Renal pelvis (tissue), 12 donors: ENCODE data around the gene MUC22. TPM values are rescaled to one million over a fixed set of nuclear protein-coding genes. Genes with fewer than 3 reads are reported as not detected.
A peak's percentile ranks its signal among the peaks of the same experiment; 100 is the strongest.
"Not testable (repeated sequence)": the region's sequence is repeated elsewhere in the genome, so short reads cannot be mapped to it uniquely, and the experiment has no call there.

Experiments used
- DNase-seq: peaks from one replicate; pipeline ENCODE4 v3.0.0-alpha.2; 2013
- long read RNA-seq, 16 experiments: transcript quantifications; one replicate each; lab custom pipeline, GENCODE V29; 2026
- polyA plus RNA-seq, 3 donors: library from polyadenylated mRNA; unstranded; fragments of 120-200 nt; gene quantifications; one replicate each; pipeline ENCODE4 v1.2.1, GENCODE V29; 2013; ENCODE audit not compliant: insufficient read length in 3 of 3

Gene MUC22
- polyA plus RNA-seq: not detected
- long read RNA-seq, donor 1: 0 reads
- long read RNA-seq, donor 2: 0 reads
- long read RNA-seq, donor 3: 0 reads
- long read RNA-seq, donor 4: 0 reads
- long read RNA-seq, donor 5: 0 reads
- long read RNA-seq, donor 6: 0 reads
- long read RNA-seq, donor 7: 0 reads
- long read RNA-seq, donor 8: 0 reads
- long read RNA-seq, donor 9: 0 reads
- long read RNA-seq, donor 10: 0 reads
- long read RNA-seq, donor 11: 0 reads
- long read RNA-seq, donor 12: 0 reads
- long read RNA-seq, donor 13: 0 reads
- long read RNA-seq, donor 14: 0 reads
- long read RNA-seq, donor 15: 0 reads
- long read RNA-seq, donor 16: 0 reads

DNA sequence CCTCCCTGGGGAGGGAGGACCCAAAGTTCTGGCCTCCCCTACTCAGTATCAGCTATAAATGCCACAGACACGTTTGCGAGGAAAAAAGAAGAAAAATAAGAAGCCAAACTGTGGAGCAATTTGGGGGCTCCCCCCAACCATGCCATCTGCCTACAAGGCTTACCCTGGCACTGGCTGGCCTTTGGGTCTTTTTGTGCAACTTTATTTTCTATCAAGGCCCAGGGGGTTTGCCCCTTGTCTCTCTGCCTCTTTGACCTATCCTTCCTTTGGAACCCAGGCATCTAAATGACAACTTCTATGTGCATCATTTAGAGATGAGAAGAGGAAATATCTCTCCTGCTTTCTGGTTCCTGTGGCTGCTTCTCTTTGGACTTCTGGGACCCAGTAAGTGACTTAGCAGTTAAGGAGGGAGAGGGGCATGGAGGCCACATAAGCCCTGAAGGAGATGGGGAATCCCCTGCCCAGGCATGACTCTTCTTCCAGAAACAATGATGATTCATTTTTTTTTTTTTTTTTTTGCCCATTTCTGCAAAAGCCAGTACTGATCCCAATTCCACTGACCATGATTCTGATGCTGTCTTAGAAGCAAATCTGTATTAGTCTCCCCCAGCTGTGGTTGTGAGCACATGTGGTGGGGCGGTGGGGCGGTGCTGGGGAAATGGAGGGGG, at the start of gene MUC22:
MUC22 (plus strand) TSS at position 82 of the 668 bp plus-strand sequence; CDS start at position 315, 233 bp downstream.
- no peak for DNase-seq

DNA sequence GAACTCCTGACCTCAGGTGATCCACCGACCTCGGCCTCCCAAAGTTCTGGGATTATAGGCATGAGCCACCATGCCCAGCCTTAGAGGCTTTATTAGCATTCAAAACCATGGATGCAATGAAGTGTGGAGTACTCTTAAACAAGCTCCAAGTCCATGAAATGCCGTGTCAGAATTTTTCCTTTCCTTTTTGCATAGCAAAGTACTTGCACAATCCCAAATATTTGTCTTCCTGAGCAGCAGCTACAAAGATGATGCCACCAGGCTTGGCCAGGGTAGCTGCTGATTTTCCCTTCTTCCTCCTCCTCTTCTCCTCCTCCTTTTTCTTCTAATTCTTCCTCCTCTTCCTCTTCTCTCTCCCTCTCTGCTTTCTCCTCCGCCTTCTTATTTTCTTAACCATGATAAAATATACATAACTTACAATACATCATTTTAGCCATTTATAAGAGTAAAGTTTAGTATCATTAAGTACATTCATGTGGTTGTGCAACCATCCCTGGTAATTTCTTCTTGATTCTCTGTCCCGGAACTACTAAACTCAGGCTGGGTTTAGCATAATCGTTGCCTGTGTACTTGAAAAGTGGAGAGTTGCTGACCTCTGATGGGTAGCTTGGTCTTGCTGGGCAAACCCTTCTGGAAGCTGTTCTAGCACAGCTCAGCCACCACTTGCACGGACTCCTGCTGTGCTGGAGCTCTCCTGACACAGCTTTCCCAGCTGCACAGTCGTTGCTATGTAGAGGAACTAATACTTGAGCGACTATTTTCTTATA, 49.2 kb upstream of the MUC22 start:
- no peak for DNase-seq

- DNase-seq: no peak
Measured at GRCh38 chr6:30962716-30963115, 47.6 kb upstream of the MUC22 start.

DNA sequence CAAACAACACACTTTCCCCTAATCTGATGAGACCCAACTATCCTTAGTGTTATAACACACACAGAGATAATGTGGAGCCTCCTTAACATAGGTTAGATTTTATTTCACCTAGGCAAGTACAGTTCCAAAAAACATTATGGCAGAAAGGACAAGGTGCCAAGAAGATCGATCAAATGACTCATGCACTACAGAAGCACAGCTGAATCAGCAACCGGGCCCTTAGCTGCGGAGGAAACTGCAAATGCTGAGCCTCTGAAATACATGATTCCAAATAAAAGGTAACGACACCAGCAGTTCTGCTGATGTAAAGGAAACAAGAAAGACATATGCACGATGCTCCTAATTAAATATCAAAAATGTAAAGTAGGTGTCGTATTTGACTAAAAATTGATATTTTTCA, 46.6 kb upstream of the MUC22 start:
- DNase-seq: no peak

- no peak for DNase-seq
Measured at GRCh38 chr6:30964075-30964474, 46.2 kb upstream of the MUC22 start.

DNA sequence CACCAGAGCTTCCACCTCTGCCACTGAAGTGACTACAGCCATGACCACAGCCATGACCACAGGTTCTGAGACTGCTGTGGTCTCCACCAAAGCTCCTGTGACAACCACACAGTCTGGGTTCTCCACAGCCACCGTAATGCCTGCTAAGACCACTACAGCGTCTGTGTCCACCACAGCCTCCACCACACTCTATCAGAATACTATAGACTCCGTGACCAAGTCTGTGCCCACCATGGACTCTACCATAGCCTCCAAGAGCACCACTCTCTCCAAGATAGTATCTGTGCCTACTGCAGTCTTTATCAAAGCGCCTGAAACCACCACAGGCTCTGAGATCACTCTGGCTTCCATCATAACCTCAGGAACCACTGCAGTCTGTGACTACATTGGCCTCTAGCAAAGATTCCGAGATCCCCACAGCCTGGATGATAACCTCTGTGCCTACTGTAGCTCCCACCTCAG, 45.1 kb upstream of the MUC22 start:
- DNase-seq: no peak

DNA sequence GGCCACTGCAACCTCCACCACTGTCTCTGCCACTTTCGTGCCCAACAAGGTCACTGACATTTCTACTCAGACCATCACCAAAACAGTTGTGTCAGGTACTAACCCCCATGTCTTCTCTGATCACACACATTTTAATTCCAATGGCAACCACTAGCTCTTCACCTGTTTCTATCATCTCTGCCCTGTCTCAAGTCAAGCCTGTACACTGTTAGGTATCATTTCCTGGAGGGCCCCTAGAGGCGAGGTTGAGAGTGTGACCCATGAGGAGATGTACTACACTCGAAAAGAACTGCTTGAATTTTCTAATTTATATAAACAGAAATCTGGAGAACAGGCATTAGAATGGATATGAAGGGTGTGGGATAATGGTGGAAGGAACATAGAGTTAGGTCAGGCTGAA, 44.1 kb upstream of the MUC22 start:
- no peak for DNase-seq

GRCh38 chr6:30969171-30969570, 41.1 kb upstream of the MUC22 start:
- DNase-seq: not testable (repeated sequence)

DNA sequence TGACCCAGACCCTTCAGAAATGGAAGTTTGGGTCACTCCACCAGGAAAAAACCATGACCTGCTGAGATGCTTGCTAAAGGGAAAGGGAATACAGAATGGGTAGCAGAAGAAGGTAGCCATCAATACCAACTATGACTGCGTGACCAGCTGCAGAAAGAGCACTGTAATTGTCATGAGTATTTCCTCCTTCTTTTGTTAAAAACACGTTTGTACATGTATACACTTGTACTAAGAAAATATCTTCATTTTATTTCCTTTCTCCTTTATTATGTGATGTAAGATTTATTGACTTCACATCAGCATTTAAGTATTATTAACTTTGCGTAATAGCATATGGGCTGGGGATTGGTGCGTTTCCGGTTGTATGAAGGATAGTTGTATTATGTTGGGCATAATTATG, 39.3 kb upstream of the MUC22 start:
- no peak for DNase-seq

DNA sequence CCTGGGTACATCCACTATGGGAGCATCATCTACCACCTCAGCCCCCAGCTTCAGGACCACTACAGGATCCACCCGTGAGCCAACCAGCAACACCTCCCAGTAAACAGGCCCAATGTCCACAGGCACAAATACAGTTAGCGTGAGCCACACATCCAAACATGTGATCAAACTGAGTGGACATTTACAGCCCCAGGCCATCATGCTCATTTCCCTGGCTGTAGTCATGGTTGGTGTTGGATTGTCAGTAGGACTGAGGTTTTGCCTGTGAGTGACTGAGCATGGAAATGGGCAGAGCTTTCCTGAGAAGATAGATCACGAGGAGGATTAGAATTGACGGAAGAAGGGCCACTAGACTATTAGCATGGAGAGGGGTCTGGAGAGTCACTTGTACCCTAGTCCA, 37.5 kb upstream of the MUC22 start:
- no peak for DNase-seq

DNA sequence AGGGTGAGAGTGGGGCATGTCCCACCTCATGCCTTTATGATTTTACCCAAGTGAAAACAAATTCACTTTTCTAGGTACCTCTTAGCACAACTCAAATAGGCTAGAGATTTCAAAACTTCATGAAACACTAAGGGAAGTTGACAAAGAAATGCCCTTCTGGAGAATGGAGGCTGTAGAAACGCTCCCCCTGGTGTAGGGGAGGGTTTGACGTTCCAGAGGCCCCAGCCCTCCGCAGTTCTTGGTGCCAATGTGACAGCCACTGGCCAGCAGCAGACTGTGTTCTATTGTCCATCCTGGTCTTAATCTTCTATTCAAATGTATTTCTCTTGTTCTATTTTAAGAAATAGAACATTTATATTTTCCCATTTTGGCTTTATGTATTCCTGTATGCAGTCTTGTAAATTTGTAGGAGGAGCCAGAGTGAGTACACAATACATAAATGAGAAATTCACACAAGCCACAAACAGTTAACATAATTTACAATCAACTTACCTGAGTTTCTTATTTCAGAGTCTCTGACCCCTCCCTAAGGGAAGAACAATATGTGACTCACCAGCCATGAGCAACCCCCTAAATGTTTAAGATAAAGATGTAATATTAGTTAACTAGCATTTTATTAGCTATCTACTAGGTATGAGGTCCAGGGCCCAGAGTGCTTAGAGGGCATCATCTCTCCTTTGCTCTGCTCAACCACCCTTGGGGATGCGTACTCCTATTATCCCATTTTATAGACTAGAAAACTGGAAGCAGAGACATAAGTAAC, 35.6 kb upstream of the MUC22 start:
- DNase-seq: no peak

DNA sequence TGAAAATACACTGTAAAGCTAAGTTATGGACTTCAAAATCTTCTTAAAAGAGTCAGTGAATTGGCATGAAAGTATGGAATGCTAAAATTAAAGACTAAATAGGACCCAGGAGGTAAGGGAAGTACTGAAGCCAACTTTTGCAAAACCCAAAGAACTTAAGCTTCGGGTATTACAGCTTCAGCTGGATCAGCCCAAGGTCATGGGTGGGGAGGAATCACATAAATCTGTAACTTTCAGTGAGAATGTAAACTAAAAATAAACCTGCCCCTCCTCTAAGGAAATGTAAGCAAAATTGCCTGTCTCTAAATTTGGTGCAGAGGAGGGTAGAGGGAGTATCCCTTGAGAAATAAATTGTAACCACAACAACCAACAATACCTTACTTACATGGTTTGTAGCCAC, 31.1 kb upstream of the MUC22 start:
- DNase-seq: no peak

- no peak for DNase-seq
Measured at GRCh38 chr6:30979690-30980089, 30.6 kb upstream of the MUC22 start.

GRCh38 chr6:30981942-30982772, 28.1 kb upstream of the MUC22 start:
- DNase-seq: peak; percentile 55

DNA sequence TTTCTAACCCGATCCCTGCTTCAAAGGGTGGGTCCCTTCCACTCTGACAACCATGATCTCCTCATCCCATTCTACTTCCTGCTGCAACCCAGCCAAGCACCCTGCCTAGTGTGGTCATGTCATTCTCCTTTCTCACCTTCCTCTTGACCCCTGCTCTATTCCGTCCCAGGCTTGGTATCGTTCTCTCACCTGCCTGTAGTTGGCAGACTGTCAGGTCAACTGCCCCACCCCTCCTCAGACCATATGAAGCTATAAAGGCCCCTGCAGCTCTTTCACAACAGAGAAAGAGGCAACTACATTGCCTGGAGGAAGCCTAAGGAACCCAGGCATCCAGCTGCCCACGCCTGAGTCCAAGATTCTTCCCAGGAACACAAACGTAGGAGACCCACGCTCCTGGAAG, 26.8 kb upstream of the MUC22 start, which contains the start of gene MUC21:
MUC21 (plus strand) TSS at position 280 of the 400 bp plus-strand sequence. CDS start 241 bp downstream, outside the sequence.
- DNase-seq: no peak

DNA sequence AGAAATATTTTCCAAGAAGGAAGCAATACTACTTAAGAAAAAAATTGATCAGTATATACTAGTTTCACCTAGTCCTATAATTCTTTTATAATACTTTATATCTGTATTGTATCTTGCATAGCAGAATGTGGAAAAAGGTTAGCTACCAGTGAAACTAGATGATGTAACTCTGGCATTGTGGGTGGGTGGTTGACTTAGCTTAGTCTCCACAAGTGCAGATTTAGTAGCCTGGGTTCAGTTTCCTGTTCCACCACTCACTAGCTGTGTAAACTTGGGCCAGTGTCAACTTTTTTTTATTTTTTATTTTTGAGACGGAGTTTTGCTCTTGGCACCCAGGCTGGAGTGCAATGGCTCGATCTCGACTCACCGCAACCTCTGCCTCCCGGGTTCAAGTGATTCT, 24.8 kb upstream of the MUC22 start:
- DNase-seq: no peak

DNA sequence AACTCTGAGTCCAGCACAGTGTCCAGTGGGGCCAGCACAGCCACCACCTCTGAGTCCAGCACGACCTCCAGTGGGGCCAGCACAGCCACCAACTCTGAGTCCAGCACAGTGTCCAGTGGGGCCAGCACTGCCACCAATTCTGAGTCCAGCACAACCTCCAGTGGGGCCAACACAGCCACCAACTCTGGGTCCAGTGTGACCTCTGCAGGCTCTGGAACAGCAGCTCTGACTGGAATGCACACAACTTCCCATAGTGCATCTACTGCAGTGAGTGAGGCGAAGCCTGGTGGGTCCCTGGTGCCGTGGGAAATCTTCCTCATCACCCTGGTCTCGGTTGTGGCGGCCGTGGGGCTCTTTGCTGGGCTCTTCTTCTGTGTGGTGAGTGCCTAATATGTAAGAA, 23.0 kb upstream of the MUC22 start:
- no peak for DNase-seq

- no peak for DNase-seq
Measured at GRCh38 chr6:30988209-30988825, 22.0 kb upstream of the MUC22 start.

DNA sequence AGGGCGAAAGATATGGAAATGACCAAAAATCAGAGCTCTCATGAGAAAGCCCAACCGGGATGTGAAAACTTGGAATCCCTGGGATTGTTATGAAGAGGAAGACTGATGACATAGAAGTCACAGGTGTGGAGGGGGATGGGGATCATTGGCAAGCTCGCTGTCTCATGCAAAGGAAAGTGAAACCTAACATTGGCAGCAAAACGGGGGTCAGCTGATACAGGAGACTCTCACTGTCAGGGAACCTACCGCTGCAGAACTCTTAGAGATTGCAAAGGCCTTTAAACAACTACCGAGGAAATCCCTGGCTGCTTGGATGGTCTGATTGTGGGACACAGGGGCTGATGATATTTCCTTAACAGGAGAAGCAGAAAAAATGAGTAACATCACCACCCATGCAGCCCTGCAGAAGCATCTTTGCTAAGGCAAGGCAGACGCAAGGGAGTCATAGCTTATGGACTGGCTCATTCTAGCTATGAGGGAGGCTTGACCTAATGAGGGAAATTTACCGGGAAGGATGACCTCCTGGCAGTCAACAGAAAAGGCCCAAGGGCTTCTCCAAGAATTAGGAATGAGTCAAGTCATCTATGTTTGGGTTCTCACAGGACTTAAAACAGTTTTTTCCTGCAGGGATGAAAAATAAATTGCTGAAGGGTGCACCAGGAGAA, 19.7 kb upstream of the MUC22 start:
- DNase-seq: no peak

DNA sequence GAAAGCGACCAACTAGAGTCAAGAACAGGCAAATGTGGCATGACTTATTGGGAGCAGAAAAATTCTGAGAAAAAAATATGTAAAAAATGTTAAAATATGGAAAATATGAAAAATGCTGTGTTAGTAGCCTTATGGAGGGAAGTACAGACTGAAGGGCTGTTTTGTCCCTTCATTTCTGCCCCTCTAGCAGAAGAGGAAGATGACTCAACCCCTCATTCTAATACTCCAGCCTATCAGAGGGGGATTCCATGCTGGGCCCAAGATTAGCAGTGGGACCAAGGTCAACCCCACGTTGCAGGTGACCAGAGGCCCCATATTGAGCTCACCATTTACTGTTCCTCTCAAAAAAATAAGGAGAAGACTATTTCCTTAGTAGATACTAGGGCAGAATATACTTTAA, 18.4 kb upstream of the MUC22 start:
- DNase-seq: no peak
